NCI-H2081 treated with DMSO at 0.1 percent for 48 hours (cell line): Measurements from ENCODE around the gene CD52.
A peak's percentile ranks its signal among the peaks of the same experiment; 100 is the strongest.
"Not testable (repeated sequence)": the region's sequence is repeated elsewhere in the genome, so short reads cannot be mapped to it uniquely, and the experiment has no call there.

Experiments
- DNase-seq: peaks from one replicate; lab custom pipeline; 2025; lab: John Stamatoyannopoulos, UW

Gene CD52

DNA sequence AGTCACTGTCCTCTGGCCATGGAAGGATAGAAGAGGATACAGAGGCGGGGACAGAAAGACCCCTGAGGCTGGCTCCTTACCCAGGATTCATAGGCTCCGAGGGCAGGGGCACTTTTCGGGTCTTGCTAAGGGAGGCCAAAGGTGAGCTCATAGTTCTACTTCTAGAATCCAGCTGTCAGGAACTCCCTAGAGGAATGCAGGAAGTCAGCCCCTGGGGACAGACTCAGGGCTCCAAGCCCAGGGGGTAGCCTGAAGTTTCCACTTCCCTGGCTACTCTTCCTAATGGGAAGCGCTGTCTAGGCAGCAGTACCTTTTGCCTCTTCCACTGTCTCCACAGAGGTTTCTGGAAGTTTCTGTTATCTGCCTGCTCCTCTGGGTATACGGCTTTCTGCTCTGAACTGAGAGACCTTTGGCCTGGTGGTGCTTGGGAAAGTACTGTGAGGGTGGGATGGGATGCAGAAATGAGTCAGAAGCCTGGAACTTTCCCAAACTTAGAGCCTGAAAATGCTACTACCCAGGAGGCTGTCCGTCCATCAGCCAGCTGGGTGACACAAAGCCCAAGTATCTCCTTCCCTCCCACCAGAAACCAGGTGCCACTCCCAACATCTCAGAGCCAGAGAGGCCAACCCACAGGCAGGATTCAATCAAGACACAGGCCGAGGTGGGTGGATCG, 14.9 kb upstream of the CD52 start:
- DNase-seq, result no peak

DNA sequence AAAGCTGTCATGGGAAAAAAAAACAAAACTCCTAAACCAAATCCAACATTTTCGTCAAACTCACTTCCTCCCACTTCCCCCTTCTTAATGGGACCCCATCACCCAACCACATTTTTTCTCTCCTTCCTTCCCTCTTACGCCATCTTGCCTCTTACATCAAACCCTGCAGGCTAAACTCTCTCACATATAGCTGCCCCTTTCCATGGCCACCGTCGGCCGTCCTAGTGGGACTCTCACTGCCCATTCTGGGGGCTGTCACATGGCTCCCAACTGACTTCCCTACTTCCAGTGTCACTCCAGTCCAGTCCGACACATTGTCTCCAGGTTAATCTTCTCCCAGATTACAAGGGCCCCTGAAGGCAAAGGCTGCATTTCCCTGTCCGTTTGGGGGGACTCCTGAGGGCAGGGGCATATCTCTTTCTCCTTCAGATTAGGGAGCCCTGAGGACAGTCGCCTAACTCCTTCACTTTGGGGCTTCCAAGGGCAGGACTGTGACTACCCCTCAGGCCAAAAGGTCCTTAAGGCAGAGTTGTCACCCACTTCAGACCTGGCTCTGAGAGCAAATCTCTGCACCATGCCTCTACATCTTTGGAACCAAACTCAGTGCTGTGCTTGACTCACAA, 12.0 kb upstream of the CD52 start:
- DNase-seq, result no peak

GRCh38 chr1:26306290-26307229, 11.2 kb upstream of the CD52 start, which contains the start of gene UBXN11:
Gene UBXN11 (minus strand): TSS chr1:26306636. CDS start chr1:26302883, 3,753 bp downstream.
- DNase-seq, result peak; percentile 74

DNA sequence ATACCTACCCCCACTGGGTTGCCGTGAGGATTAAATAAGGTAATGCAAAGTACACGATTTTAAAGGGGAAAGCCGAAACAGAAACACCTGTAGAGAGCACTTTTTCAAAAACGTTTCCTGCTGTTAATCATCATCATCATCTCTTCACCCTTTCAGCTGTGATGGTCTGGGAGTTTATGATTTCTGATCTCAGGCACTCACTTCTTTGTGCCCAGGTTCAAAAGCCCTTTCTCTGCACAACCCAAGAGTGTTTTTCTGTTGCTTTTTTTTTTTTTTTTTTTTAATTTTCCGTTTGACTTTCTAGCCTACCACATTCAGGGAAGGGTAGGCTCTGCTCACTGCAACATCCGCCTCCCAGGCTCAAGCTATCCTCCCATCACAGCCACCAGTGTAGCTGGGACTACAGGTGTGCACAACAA, 10.4 kb upstream of the CD52 start:
- no peak for DNase-seq

- DNase-seq, result not testable (repeated sequence)
Observed at GRCh38 chr1:26307966-26308899, 9.5 kb upstream of the CD52 start.

GRCh38 chr1:26314501-26314900, 3.3 kb upstream of the CD52 start:
- no peak for DNase-seq

DNA sequence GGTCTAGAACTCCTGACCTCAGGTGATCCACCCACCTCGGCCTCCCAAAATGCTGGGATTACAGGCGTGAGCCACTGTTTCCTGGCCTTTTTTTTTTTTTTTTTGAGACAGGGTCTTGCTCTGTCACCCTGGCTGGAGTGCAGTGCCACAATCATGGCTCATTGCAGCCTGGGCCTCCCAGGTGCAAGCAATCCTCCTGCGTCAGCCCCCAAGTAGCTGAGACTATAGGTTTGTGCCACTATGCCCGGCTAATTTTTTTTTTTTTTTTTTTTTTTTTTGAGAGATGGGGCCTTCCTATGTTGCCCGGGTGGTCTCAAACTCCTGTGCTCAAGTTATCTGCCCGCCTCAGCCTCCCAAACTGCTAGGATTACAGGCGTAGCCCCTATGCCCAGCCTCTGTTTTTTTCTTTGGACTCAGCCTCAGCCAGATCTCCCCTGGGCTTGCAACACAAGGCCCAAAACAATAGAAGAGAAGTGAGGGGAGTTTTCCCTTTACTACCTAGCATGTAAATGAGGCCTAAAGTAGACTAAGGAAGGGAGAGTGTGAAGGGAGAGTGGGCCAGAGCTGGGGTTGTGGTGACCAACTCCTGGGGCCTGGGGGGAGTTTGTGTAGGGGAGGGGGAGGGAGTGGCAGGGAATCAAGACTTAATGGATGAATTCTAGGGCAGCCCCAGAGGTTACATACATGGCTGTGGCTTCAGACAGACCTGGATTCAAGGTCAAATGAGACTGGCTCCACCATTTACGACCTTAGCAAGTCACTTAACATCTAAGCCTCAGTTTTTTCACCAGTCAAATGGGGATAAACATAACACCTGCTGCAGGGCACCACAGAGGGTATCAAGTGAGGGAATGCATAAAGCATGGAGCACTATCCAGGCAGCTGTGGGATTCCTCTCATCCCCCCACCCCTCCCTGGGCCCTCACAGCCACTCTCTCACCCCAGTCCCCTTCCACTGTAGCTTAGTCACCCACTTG, 1.6 kb upstream of the CD52 start:
- DNase-seq, result no peak

DNA sequence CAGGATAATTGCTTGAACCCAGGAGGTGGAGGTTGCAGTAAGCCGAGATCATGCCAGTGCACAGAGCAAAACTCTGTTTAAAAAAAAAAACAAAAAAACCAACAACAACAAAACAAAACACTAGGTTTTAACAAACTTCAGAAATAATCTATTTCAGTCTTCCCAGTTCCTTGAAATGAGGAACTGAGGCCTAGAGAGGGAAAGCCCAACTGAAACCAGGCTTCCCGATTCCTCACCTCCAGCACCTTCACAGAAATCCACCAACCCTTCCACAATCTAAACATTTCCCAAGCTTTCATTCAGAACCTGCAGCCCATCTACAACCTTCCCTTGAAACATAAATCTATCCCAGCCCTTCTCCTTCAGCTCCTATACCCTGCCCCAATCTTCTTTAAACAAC, 612 bp upstream of the CD52 start:
- no peak for DNase-seq

DNA sequence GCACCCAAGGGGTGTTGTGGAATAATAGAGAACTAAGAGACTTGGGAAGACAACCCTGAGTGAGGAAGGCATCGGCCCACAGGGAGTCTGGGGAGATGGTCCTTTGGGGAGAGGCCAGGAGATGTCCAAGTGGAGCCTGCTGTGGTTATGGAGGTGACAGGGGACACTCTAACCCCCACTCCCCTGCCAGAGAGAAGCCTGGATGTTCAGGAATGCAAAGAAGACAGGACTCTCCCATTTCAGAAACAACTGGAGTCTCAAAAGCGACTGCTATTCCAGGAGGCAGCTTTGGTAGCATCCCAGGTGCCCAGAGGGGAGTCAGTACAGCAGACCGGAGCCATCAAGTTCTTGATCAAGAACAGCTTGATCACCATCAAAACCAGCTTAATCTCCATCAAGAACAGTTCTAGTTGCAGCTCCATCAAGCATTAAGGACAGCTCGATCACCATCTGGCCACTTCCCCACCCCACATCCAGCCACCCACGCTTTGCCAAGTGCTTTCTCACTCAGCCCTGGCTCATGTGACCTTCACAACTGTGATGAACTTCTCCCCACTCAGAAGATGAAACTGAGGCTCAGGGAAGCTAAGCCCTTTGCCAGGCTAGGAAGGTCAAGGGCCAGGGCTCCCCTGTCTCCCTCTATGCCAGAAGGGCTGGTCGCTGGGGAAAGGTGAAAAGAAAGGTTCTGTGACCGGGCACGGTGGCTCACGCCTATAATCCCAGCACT, 743 bp downstream of the CD52 start:
- DNase-seq, result no peak

GRCh38 chr1:26320896-26321295, 3.1 kb downstream of the CD52 start:
- no peak for DNase-seq

- DNase-seq, result no peak
Observed at GRCh38 chr1:26321315-26322041, 3.7 kb downstream of the CD52 start.

DNA sequence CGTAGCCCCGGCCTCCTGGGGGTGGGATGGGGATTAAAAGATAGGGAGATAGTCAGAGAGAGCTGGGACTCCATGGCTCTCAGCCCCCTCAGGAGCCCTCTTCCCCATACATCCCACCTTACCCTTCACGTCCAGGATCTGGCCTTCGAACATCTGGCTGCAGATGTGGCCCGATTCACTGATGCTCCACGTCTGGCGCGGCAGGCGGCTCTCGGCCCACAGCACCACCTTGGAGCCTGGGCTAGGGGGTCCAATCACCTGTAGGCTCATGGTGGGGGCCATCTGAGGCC, 4.2 kb downstream of the CD52 start:
- DNase-seq, result no peak

GRCh38 chr1:26323382-26323781, 5.6 kb downstream of the CD52 start:
- no peak for DNase-seq

GRCh38 chr1:26324550-26324949, 6.8 kb downstream of the CD52 start:
- DNase-seq, result no peak

DNA sequence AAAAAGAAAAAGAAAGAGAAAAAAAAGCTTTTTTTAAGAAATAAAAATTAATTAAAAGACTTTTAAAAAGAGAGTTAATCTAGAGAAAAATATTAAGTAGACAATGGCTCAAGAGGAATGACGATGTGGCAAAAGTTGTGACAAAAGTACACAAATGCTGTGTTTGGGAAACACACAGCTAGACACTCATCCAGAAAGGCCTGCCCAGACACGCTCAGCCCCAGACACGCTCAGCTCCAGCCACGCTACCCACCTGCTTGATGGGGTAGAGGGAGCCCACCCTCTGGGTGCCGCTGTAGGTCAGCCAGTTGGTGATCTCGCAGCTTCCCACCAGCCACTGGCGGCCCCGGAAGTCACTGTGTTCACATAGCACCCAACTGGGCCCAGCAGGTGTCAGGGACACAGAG, 10.2 kb downstream of the CD52 start:
- DNase-seq, result no peak

GRCh38 chr1:26328597-26328996, 10.8 kb downstream of the CD52 start:
- no peak for DNase-seq

- DNase-seq, result not testable (repeated sequence)
Observed at GRCh38 chr1:26329380-26329779, 11.6 kb downstream of the CD52 start.

- no peak for DNase-seq
Observed at GRCh38 chr1:26330276-26330675, 12.5 kb downstream of the CD52 start.

- not testable (repeated sequence) for DNase-seq
Observed at GRCh38 chr1:26333312-26333711, 15.6 kb downstream of the CD52 start.
